ENCODE results near the gene MTHFD2L.

Gene MTHFD2L

DNA sequence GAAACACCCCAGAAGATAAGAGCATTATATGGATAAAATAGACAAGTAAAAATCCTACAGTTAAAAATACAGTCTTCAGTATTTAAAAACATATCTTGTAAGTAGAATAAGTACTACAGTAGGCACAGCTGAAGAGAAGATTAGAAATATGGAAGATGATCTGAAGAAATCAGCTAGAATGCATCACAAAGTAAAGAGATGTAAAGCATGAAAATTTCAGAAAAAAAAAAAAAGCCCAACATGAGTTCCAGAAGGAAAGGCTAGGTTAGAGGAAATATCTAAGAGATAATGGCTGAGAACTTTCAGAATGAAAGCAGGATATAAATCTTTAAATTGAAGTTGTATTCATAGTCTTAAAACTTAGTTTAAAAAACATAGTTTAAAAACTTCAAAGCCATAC lies 171.4 kb downstream of the MTHFD2L start:
- POLR2A ChIA-PET: no interaction called here
- H3K4me3 ChIP-seq (ENCODE audit: low read depth, low read length): no peak overlapping the region
- CTCF ChIA-PET: no interaction called here
- no peaks in the 10 kb centered on the region for H3K4me1 ChIP-seq (ENCODE audit: control insufficient read depth, insufficient read depth, low read length)
- TF ChIP-seq ZFP41 (tag by site-specific recombination; IDR thresholded peaks at IDR 0.05; ENCODE audit: borderline replicate concordance) (no peak), ZNF26 (tag by site-specific recombination; IDR thresholded peaks at IDR 0.05) (no peak), ZNF112 (tag by site-specific recombination; IDR thresholded peaks at IDR 0.05) (no peak), SCRT2 (tag by site-specific recombination; IDR thresholded peaks at IDR 0.05) (no peak), ZNF366 (tag by site-specific recombination; conservative IDR thresholded peaks at IDR 0.05) (no peak)
- TF ChIP-seq, protein P1, sequence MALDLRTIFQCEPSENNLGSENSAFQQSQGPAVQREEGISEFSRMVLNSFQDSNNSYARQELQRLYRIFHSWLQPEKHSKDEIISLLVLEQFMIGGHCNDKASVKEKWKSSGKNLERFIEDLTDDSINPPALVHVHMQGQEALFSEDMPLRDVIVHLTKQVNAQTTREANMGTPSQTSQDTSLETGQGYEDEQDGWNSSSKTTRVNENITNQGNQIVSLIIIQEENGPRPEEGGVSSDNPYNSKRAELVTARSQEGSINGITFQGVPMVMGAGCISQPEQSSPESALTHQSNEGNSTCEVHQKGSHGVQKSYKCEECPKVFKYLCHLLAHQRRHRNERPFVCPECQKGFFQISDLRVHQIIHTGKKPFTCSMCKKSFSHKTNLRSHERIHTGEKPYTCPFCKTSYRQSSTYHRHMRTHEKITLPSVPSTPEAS (tag by site-specific recombination; IDR thresholded peaks at IDR 0.05): no peak
- no peaks in the 10 kb centered on the region for H3K36me3 ChIP-seq (ENCODE audit: control insufficient read depth in 2 of 2, insufficient read depth in 1 of 2, low read length in 2 of 2)
- H3K9me3 ChIP-seq (ENCODE audit: control insufficient read depth, insufficient read depth, low read depth, low read length): no peaks in the 10 kb centered on the region
- H3K27ac ChIP-seq (ENCODE audit: extremely low read depth, low read depth, low read length): no peak overlapping the region

DNA sequence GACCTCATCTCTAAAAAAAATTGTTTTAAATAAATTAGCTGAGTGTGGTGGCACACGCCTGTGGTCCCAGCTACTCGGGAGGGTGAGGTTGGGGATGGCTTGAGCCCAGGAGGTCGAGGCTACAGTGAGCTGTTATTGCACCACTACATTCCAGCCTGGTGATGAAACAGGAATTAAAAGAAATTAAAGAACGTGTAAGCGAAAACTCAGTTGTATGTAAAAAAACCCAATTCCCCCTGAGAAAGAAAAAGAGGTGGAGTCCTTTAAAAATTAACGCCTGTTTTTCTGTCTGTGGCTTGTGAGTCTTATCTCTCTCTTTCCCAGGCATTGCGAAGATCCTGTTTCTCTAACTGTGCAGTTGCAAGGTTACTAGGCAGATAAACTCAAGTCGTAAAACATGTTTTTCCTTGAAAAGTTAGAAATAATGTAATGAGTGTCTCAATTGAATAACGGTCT lies 172.4 kb downstream of the MTHFD2L start:
- TF ChIP-seq, protein P2, sequence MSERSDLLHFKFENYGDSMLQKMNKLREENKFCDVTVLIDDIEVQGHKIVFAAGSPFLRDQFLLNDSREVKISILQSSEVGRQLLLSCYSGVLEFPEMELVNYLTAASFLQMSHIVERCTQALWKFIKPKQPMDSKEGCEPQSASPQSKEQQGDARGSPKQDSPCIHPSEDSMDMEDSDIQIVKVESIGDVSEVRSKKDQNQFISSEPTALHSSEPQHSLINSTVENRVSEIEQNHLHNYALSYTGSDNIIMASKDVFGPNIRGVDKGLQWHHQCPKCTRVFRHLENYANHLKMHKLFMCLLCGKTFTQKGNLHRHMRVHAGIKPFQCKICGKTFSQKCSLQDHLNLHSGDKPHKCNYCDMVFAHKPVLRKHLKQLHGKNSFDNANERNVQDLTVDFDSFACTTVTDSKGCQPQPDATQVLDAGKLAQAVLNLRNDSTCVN (tag by site-specific recombination; optimal IDR thresholded peaks at IDR 0.05): no peak
- TF ChIP-seq ZNF747 (tag by site-specific recombination; IDR thresholded peaks at IDR 0.05): no peak
- TF ChIP-seq ZFP69B (tag by site-specific recombination; IDR thresholded peaks at IDR 0.05): no peak
- TF ChIP-seq MYNN (tag by site-specific recombination; IDR thresholded peaks at IDR 0.05; ENCODE audit: borderline replicate concordance): no peak
- TF ChIP-seq ZSCAN18 (tag by site-specific recombination; IDR thresholded peaks at IDR 0.05): no peak
- TF ChIP-seq SCRT1 (tag by site-specific recombination; IDR thresholded peaks at IDR 0.05; ENCODE audit: borderline replicate concordance): no peak
- TF ChIP-seq, protein P3, sequence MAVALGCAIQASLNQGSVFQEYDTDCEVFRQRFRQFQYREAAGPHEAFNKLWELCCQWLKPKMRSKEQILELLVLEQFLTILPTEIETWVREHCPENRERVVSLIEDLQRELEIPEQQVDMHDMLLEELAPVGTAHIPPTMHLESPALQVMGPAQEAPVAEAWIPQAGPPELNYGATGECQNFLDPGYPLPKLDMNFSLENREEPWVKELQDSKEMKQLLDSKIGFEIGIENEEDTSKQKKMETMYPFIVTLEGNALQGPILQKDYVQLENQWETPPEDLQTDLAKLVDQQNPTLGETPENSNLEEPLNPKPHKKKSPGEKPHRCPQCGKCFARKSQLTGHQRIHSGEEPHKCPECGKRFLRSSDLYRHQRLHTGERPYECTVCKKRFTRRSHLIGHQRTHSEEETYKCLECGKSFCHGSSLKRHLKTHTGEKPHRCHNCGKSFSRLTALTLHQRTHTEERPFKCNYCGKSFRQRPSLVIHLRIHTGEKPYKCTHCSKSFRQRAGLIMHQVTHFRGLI (tag by site-specific recombination; IDR thresholded peaks at IDR 0.05): no peak
- TF ChIP-seq ZNF501 (tag by site-specific recombination; IDR thresholded peaks at IDR 0.05): no peak
- ChIA-PET POLR2A (no interaction called here), CTCF (no interaction called here)

DNA sequence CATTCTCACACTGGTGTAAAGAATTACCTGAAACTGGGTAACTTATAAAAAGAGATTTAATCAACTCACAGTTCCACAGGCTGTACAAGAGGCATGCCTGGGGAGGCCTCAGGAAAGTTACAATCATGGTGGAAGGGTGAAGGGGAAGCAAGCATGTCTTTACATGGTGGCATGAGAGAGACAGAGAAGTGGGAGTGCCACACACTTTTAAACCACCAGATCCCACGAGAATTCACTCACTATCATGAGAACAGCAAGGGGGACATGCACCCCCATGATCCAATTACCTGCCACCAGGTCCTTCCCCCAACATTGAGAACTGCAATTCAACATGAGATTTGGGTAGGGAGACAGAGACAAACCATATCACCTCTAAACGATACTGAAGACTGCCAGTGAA lies 173.3 kb downstream of the MTHFD2L start:
- ChIA-PET CTCF (interaction anchor here (0.6 kb wide), 1 partner anchor 300 kb away, joined by 3 read pairs; no protein-coding TSS in a partner anchor), POLR2A (no interaction called here)
- H3K4me3 ChIP-seq (ENCODE audit: low read depth, low read length): no peak overlapping the region
- TF ChIP-seq ZNF155 (tag by site-specific recombination; IDR thresholded peaks at IDR 0.05) (no peak), ZNF776 (tag by site-specific recombination; IDR thresholded peaks at IDR 0.05; ENCODE audit: borderline replicate concordance) (no peak), ZNF596 (tag by site-specific recombination; IDR thresholded peaks at IDR 0.05) (no peak), ZBTB20 (tag by site-specific recombination; IDR thresholded peaks at IDR 0.05) (no peak), ZNF335 (tag by site-specific recombination; conservative IDR thresholded peaks at IDR 0.05) (no peak), ZNF514 (tag by site-specific recombination; IDR thresholded peaks at IDR 0.05) (no peak), ZNF777 (tag by site-specific recombination; IDR thresholded peaks at IDR 0.05; ENCODE audit: borderline replicate concordance) (no peak), ZNF169 (tag by site-specific recombination; IDR thresholded peaks at IDR 0.05) (no peak), TRIM28 (IDR thresholded peaks at IDR 0.05; ENCODE audit: borderline replicate concordance, low read length) (no peak), ZFP37 (tag by site-specific recombination; IDR thresholded peaks at IDR 0.05) (no peak)

More for the DNA sequence above, 172.4 kb downstream of the MTHFD2L start:
- Histone ChIP-seq H3K36me3 (ENCODE audit: control insufficient read depth in 2 of 2, insufficient read depth in 1 of 2, low read length in 2 of 2) (no peaks in the 10 kb centered on the region), H3K27ac (ENCODE audit: extremely low read depth, low read depth, low read length) (no peak overlapping the region), H3K4me3 (ENCODE audit: low read depth, low read length) (no peak overlapping the region), H3K4me1 (ENCODE audit: control insufficient read depth, insufficient read depth, low read length) (no peaks in the 10 kb centered on the region), H3K9me3 (ENCODE audit: control insufficient read depth, insufficient read depth, low read depth, low read length) (no peaks in the 10 kb centered on the region)

More for the DNA sequence above, 173.3 kb downstream of the MTHFD2L start:
- H3K4me1 ChIP-seq (ENCODE audit: control insufficient read depth, insufficient read depth, low read length): no peaks in the 10 kb centered on the region
- H3K9me3 ChIP-seq (ENCODE audit: control insufficient read depth, insufficient read depth, low read depth, low read length): no peaks in the 10 kb centered on the region
- H3K36me3 ChIP-seq (ENCODE audit: control insufficient read depth in 2 of 2, insufficient read depth in 1 of 2, low read length in 2 of 2): no peaks in the 10 kb centered on the region
- H3K27ac ChIP-seq (ENCODE audit: extremely low read depth, low read depth, low read length): no peak overlapping the region
